ENCODE measurements around the gene PRRT1.

- TF ChIP-seq POLR2A (IDR thresholded peaks at IDR 0.05): no peak
- TF ChIP-seq, protein P1, sequence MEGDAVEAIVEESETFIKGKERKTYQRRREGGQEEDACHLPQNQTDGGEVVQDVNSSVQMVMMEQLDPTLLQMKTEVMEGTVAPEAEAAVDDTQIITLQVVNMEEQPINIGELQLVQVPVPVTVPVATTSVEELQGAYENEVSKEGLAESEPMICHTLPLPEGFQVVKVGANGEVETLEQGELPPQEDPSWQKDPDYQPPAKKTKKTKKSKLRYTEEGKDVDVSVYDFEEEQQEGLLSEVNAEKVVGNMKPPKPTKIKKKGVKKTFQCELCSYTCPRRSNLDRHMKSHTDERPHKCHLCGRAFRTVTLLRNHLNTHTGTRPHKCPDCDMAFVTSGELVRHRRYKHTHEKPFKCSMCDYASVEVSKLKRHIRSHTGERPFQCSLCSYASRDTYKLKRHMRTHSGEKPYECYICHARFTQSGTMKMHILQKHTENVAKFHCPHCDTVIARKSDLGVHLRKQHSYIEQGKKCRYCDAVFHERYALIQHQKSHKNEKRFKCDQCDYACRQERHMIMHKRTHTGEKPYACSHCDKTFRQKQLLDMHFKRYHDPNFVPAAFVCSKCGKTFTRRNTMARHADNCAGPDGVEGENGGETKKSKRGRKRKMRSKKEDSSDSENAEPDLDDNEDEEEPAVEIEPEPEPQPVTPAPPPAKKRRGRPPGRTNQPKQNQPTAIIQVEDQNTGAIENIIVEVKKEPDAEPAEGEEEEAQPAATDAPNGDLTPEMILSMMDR (IDR thresholded peaks at IDR 0.05): no peak
Measured at GRCh38 chr6:32178547-32179440, 27.1 kb upstream of the PRRT1 start.

Data from upper lobe of left lung (tissue), 4 donors.